HepG2 (cell line): ENCODE data around the gene CTSA. TPM values are rescaled to one million over a fixed set of nuclear protein-coding genes. Genes with fewer than 3 reads are reported as not detected.

Experiments used
- ARID3A ChIP-seq: IDR thresholded peaks from 2 replicates; pipeline ENCODE4 v1.6.1; 2012; ENCODE audit warnings: low read depth, low read length, improper control_type of control experiment
- FOXO1 ChIP-seq: sonication (generic); formaldehyde crosslinking; IDR thresholded peaks from 2 replicates; pipeline ENCODE4 v1.4.0; 2020; ENCODE audit warnings: missing genetic modification reagents
- MLXIP ChIP-seq: sonication (generic); formaldehyde crosslinking; IDR thresholded peaks from 2 replicates; pipeline ENCODE4 v1.9.0; 2021; ENCODE audit warnings: missing genetic modification reagents, borderline replicate concordance
- MNT ChIP-seq: fragments of 450-650 bp; IDR thresholded peaks from 2 replicates; pipeline ENCODE4 v1.6.1; 2016
- ZBTB10 ChIP-seq: sonication (generic); formaldehyde crosslinking; IDR thresholded peaks from 2 replicates; pipeline ENCODE4 v1.4.0; 2020; ENCODE audit warnings: missing genetic modification reagents, borderline replicate concordance
- ZNF207 ChIP-seq: fragments of 450-650 bp; IDR thresholded peaks from 2 replicates; pipeline ENCODE4 v1.6.1; 2016; ENCODE audit warnings: antibody characterized with exemption, borderline replicate concordance
- ZNF281 ChIP-seq: sonication (generic); formaldehyde crosslinking; IDR thresholded peaks from 2 replicates; pipeline ENCODE4 v1.4.0; 2020; ENCODE audit warnings: missing genetic modification reagents, borderline replicate concordance
- ZNF687 ChIP-seq: sonication (generic); formaldehyde crosslinking; IDR thresholded peaks from 2 replicates; pipeline ENCODE4 v1.5.1; 2020; ENCODE audit warnings: mild to moderate bottlenecking, missing genetic modification reagents, moderate library complexity
- polyA plus RNA-seq, 8 experiments: library from polyadenylated mRNA; depleted of rRNA in 3 of 8; stranded (reverse) in 7 of 8; unstranded in 1 of 8; fragments of >200 nt; fragmentation: Illumina TruSeq in 4 of 8; extraction: Trizol in 4 of 8; gene quantifications; 2 replicates each; pipeline versions ENCODE4 v1.2.1 to v1.2.3, GENCODE V29; 2011 to 2016; ENCODE audit warnings: low read depth in 4 of 8, missing spikeins in 1 of 8, mixed read lengths in 1 of 8; ENCODE audit not compliant: insufficient read depth in 1 of 8
- total RNA-seq, 5 experiments: library from RNA; depleted of rRNA; stranded (reverse); fragments of >200 nt; fragmentation: Illumina TruSeq; extraction: Trizol; gene quantifications; 2 replicates each; pipeline ENCODE4 v1.2.3, GENCODE V29; 2016; ENCODE audit warnings: low read depth in 1 of 5

Gene CTSA
- total and polyA plus RNA-seq, 2 of the 13 experiments (the other 11 are each of a cell fraction or from before 2014, with no cell fraction given), result 202 to 231 TPM

- TF ChIP-seq ZNF687, result peak; percentile 88
- no peak; the same call in 1 of the 2 replicates for TF ChIP-seq ZBTB10
- TF ChIP-seq MNT, result 0 out of 2 replicates have a peak, but pooled peaks have one; percentile 18
- peak; percentile 68 for TF ChIP-seq FOXO1
- TF ChIP-seq MLXIP (CRISPR knock-in tag), result peak; percentile 42; the same call in 1 of the 2 replicates
- TF ChIP-seq ZNF207, result no peak
- TF ChIP-seq ZNF281 (CRISPR knock-in tag), result peak; percentile 53; the same call in 1 of the 2 replicates
- TF ChIP-seq ARID3A, result peak; percentile 34; the same call in 1 of the 2 replicates
Observed at GRCh38 chr20:45890077-45890984, 804 bp upstream of the CTSA start (continued).
